Stimulated activated naive CD8-positive, alpha-beta T cell treated with anti-CD3 and anti-CD28 coated beads, Interleukin-15, amount 100 ng/mL, for 72 hours (primary cell): ENCODE data around the gene NYAP2.

ENCODE experiments used
- ATAC-seq: fragments of 150-1000 bp; cut with Tn5 transposase; 2 replicates; pipeline ENCODE4 v1.10.0; 2021; ENCODE audit warnings: mild to moderate bottlenecking, moderate library complexity
- DNase-seq, 2 donors: peaks; one replicate each; pipeline ENCODE4 v3.0.0; 2021 to 2022
- H3K27ac Mint-ChIP-seq, 2 donors: one replicate each; pipeline ENCODE4 v1.8.0; 2022; ENCODE audit warnings: mild to moderate bottlenecking in 2 of 2, mixed read lengths in 2 of 2, moderate library complexity in 2 of 2
- H3K27me3 Mint-ChIP-seq: one replicate; pipeline ENCODE4 v1.8.0; 2022; ENCODE audit warnings: mixed read lengths
- H3K4me1 Mint-ChIP-seq: one replicate; pipeline ENCODE4 v1.8.0; 2022; ENCODE audit warnings: mild to moderate bottlenecking, mixed read lengths
- H3K4me3 Mint-ChIP-seq, 2 donors: one replicate each; pipeline ENCODE4 v1.8.0; 2022; ENCODE audit warnings: mild to moderate bottlenecking in 2 of 2, mixed read lengths in 2 of 2, moderate library complexity in 1 of 2
- H3K9me3 Mint-ChIP-seq, 2 donors: one replicate each; pipeline ENCODE4 v1.8.0; 2022; ENCODE audit warnings: mixed read lengths in 2 of 2

NYAP2 gene

DNA sequence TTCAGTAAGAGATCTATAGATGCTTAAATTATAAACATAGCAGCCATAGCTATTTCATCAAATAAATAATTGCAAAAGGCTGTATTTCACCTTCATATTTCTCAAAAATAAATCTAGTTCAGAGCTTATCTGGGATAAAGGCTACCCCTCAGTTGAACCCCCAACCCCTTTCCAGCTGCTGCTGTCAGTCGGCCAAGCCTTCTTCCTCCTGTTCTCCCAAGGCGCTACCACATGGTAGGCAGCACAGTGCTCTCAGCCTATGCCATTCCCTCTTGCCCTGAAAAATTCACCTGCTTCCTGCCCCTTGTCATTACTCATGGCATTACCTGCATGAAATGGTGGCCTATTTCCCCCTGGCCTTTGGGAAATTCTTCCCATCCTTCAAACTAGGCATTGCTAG is 136.5 kb downstream of the NYAP2 start:
- no peak overlapping the region for H3K27ac Mint-ChIP-seq

DNA sequence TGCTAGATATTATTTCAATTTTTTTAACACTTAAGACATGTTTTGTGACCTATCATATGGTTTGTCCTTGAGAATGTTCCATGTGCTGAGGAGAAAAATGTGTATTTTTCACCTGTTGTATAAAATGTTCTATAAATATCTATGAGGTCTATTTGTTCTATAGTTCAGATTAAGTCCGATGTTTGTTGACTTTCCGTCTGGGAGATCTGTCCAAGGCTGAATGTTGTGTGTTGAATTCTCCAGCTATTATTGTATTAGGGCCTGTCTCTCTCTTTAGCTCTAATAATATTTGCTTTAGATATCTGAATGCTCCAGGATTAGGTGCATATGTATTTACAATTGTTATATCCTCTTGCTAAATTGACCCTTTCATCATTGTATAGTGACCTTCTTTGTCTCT is 144.1 kb downstream of the NYAP2 start:
- H3K27ac Mint-ChIP-seq, result no peak overlapping the region
- H3K27me3 Mint-ChIP-seq, result peaks cover 29% of the 10 kb centered on the region
- no peak for ATAC-seq
- peaks cover 0 to 9% of the 10 kb centered on the region in 2 donors for H3K9me3 Mint-ChIP-seq
- no peak overlapping the region for H3K4me3 Mint-ChIP-seq
- DNase-seq, result no peak
- no peaks in the 10 kb centered on the region for H3K4me1 Mint-ChIP-seq

More for the DNA sequence above, 136.5 kb downstream of the NYAP2 start:
- Mint-ChIP-seq H3K27me3 (no peaks in the 10 kb centered on the region), H3K9me3 (no peaks in the 10 kb centered on the region), H3K4me1 (no peaks in the 10 kb centered on the region), H3K4me3 (no peak overlapping the region)
- no peak for ATAC-seq
- DNase-seq, result no peak

DNA sequence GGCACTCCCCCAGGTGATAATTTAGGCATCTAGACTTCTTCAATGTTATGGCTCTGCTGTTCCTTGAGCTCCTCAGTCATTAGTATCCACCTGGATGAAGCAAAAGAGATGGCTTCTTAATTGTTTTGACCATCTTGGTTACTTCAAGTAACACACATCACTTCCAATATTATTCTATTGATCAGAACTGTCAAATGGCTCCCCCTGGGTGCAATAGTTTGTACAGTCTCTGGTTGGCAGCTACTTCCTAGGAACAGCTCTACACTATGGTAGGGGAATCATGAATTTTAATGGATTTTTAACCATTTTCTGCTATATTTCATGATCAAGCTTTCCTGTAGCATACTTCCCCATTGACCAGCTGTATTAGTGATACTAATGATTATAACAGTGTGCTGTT is 157.0 kb downstream of the NYAP2 start:
- Mint-ChIP-seq H3K4me3 (no peak overlapping the region), H3K27me3 (peaks cover 30% of the 10 kb centered on the region), H3K9me3 (no peaks in the 10 kb centered on the region), H3K4me1 (no peaks in the 10 kb centered on the region), H3K27ac (no peak overlapping the region)
- no peak for ATAC-seq
- DNase-seq, result no peak

DNA sequence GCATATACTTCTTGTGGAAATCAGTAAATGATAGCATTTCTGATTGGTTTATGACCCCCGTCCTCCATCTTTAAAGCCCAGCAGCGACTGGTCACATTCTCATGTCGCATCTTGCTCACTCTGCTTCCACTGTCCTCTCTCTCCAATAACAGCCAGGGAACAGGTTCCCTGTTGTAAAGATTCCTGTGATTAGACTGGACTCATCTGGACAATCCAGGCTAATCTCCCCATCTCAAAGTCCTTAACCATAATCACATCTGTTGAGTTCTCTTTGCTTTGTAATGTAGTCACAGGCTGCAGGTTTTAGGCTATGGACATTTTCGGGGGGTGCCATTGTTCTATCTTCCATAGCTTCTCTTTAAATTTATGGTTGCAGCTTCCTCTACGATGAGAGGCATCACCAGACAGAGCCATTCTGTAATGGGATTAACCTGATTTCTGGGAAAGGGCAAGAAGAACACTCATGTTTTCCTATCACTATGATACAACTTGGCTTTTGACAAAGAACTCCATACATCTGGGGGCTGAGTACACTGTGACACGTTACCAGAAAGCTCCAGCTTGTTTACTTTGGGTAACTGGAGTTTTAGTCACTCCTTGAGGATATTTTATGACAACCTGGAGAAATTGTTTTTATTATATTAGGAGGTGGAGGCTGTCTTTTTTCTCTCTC is 159.0 kb downstream of the NYAP2 start:
- no peak for DNase-seq
- H3K9me3 Mint-ChIP-seq, result no peaks in the 10 kb centered on the region
- no peak overlapping the region for H3K4me3 Mint-ChIP-seq
- H3K4me1 Mint-ChIP-seq, result no peaks in the 10 kb centered on the region
- no peak overlapping the region for H3K27ac Mint-ChIP-seq
- peaks cover 46% of the 10 kb centered on the region for H3K27me3 Mint-ChIP-seq
- no peak for ATAC-seq

DNA sequence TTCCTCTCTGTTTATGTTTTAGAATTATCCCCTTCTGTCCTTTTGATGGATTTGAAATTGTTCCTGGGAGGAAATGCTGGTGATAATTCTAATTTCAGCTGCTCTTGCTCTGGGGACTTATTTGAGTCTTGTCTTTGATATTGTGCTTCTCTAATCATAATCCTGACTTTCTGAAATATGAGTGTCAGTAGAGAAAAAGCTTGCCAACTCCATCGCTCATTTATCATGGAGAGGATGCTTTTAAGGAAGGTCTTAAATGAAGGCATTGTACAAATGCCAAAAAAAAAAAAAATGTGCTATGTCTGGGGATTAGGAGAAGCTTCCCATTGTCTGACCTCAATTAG is 159.5 kb downstream of the NYAP2 start:
- Mint-ChIP-seq H3K27ac (no peak overlapping the region), H3K9me3 (no peaks in the 10 kb centered on the region), H3K4me3 (no peak overlapping the region), H3K4me1 (no peaks in the 10 kb centered on the region), H3K27me3 (peaks cover 46% of the 10 kb centered on the region)
- DNase-seq (no peak), ATAC-seq (no peak)

DNA sequence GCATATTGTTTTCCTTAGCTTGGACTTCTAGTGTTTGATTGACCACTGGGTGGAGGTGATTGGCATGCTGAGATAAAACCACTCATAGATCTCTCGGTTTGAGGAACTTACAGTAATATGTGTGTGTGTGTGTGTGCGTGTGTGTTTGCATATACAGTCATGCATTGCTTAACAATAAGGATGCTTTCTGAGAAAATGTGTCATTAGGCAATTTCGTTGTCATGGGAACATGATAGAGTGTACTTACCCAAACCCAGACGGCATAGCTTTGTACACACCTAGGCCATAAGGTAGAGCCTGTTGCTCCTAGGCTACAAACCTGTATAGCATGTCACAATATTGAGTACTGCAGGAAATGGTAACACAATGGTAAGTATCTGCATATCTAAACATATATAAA is 167.3 kb downstream of the NYAP2 start:
- no peaks in the 10 kb centered on the region for H3K4me1 Mint-ChIP-seq
- ATAC-seq (no peak), DNase-seq (no peak)
- H3K27me3 Mint-ChIP-seq, result peaks cover 23% of the 10 kb centered on the region
- H3K4me3 Mint-ChIP-seq, result no peak overlapping the region
- H3K9me3 Mint-ChIP-seq, result peaks cover 3 to 6% of the 10 kb centered on the region in 2 donors
- H3K27ac Mint-ChIP-seq, result no peak overlapping the region

DNA sequence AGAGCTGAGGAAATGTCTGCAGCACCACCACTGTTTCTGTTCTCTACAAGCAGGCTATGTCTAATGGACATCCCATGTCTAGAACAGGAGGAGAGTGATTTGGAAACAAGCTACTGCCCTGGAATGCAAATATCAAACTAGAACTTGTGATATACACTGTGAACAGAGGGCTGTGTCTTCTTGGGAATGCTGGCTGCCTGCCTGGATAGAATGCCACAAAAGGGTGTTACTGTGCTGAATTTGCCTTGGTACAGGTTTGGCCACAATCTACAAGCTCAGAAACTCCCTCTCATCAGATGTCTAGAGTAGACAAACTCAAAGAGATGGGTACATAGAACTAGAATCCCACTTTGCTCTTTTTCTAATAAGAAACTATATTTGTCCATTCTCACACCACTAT is 170.5 kb downstream of the NYAP2 start:
- Mint-ChIP-seq H3K4me1 (no peaks in the 10 kb centered on the region), H3K27me3 (peaks cover 19% of the 10 kb centered on the region), H3K9me3 (peaks cover 9 to 11% of the 10 kb centered on the region in 2 donors), H3K4me3 (no peak overlapping the region), H3K27ac (no peak overlapping the region)
- ATAC-seq (no peak), DNase-seq (no peak)

DNA sequence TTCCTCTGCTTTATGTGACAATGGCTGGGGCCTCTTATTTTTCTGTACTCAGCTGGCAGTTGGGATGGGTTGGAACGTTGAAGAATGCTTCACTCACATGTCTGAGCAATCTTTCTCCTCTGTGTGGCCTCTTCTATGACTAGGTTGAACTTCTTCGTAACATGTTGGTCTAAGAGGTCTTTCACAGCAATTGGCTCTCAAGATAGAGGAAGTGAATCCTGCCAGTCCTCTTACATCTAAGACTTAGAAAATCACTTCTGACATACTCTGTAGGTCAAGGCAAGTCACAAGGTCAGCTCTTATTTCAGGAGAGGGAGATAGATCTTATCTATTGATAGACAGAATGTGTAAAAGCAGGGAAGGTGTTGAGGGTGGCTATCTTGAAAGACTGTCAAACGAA is 174.1 kb downstream of the NYAP2 start:
- Mint-ChIP-seq H3K27me3 (peaks cover 26% of the 10 kb centered on the region), H3K27ac (no peak overlapping the region), H3K9me3 (peaks cover 9 to 11% of the 10 kb centered on the region in 2 donors), H3K4me3 (no peak overlapping the region), H3K4me1 (no peaks in the 10 kb centered on the region)
- DNase-seq (no peak), ATAC-seq (no peak)

DNA sequence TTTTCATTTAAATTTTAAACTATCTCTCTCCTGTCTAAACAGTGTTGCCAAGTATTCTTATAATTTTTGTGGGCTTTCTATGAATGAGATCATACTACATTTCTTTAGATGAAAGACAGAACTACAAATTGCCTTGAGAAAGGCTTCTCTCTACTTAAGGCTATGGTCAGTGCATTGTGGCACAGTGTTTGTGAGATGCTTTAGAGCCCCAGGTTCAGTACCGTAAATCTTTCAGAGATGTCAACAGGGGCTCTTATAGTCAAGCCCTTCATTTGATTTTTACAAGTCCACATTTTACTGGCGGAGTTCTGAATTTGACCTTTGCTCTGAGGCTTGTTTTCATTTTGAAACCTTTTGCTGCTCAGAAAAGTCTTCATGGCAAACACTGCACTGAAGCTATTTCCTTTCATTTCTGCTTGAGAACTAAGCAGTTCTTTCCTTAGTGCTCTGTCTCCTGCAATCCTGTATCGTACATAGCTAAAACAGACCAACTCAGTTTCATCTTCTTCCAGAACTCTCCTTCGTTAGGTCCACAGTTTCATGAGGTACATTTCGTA is 175.2 kb downstream of the NYAP2 start:
- Mint-ChIP-seq H3K4me3 (no peak overlapping the region), H3K27ac (no peak overlapping the region), H3K4me1 (no peaks in the 10 kb centered on the region), H3K9me3 (peaks cover 9 to 11% of the 10 kb centered on the region in 2 donors), H3K27me3 (peaks cover 28% of the 10 kb centered on the region)
- no peak for DNase-seq
- no peak for ATAC-seq

DNA sequence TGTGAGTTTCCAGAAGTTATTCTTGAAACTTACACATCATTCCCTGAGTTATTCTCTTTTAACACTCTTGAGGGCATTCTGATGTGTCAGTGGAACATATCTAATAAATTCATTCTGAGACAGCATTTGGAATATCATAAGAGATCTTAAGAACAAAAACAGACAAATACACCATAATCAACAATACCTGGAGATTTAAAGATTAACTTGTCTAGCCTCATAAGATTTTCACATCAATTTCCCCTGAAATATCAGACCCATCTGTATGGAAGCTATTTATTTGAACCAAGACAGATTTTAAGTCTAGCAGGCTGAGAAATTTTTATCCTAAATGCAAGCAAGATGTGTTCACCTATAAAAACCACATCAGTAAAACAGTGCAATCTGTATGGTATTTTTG is 181.6 kb downstream of the NYAP2 start:
- H3K27ac Mint-ChIP-seq, result no peak overlapping the region
- H3K4me1 Mint-ChIP-seq, result no peaks in the 10 kb centered on the region
- no peak overlapping the region for H3K4me3 Mint-ChIP-seq
- peaks cover 17% of the 10 kb centered on the region for H3K27me3 Mint-ChIP-seq
- no peak for DNase-seq
- ATAC-seq, result no peak
- no peaks in the 10 kb centered on the region for H3K9me3 Mint-ChIP-seq

DNA sequence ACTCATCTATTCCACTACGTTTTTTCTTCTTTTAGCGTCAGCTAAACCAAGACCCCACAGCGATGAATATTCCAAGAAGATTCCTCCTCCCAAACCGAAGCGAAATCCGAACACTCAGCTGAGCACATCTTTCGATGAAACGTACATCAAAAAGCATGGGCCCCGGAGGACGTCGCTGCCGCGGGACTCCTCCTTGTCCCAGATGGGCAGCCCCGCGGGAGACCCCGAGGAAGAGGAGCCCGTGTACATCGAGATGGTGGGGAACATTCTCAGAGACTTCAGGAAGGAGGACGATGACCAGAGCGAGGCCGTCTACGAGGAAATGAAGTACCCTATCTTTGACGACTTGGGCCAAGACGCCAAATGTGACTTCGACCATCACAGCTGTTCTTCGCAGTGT is 182.4 kb downstream of the NYAP2 start:
- no peak overlapping the region for H3K4me3 Mint-ChIP-seq
- DNase-seq (no peak), ATAC-seq (no peak)
- H3K27me3 Mint-ChIP-seq, result peaks cover 20% of the 10 kb centered on the region
- no peaks in the 10 kb centered on the region for H3K4me1 Mint-ChIP-seq
- no peak overlapping the region for H3K27ac Mint-ChIP-seq
- H3K9me3 Mint-ChIP-seq, result no peaks in the 10 kb centered on the region

DNA sequence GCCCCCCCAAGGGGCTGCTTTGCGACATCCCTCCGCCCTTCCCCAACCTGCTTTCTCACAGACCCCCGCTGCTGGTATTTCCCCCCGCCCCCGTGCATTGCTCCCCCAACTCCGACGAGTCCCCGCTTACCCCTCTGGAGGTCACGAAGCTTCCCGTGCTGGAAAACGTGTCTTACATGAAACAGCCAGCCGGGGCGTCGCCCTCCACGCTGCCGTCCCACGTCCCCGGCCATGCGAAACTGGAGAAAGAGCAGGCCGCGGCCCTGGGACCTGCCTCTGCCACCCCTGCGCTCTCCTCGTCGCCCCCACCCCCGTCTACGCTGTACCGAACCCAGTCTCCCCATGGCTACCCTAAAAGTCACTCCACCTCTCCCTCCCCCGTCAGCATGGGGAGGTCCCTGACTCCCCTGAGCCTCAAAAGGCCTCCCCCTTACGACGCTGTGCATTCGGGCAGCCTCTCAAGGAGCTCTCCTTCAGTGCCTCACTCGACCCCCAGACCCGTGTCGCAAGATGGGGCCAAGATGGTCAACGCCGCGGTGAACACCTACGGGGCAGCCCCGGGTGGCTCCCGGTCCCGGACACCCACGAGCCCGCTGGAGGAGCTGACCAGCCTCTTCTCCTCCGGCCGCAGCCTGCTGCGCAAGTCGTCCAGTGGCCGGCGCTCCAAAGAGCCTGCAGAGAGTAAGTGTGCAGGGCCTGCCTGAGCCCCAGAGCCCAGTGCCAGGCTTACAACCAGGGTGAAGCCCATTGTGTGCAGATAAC is 183.0 kb downstream of the NYAP2 start:
- Mint-ChIP-seq H3K4me3 (no peak overlapping the region), H3K27ac (no peak overlapping the region), H3K27me3 (peaks cover 22% of the 10 kb centered on the region), H3K4me1 (no peaks in the 10 kb centered on the region), H3K9me3 (no peaks in the 10 kb centered on the region)
- DNase-seq (no peak), ATAC-seq (no peak)

DNA sequence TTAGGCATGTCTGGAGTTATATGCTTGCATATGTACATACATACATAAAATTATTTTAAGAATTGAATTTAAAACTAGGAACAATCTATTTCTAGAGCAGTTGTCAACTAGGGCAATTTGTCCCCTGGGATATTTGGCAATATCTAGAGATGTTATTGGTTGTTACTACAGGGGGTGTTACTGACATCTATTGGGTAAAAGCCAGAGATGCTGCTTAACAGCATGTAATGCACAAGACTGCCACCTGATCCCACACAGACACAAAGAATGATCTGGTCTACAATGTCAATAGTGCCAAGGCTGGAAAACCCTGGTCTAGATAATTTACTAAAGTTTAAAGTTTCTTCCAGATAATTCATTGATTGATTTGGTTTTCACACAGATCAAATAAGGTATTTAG is 185.3 kb downstream of the NYAP2 start:
- Mint-ChIP-seq H3K27ac (no peak overlapping the region), H3K27me3 (peaks cover 11% of the 10 kb centered on the region), H3K4me3 (no peak overlapping the region), H3K4me1 (no peaks in the 10 kb centered on the region), H3K9me3 (no peaks in the 10 kb centered on the region)
- DNase-seq (no peak), ATAC-seq (no peak)

DNA sequence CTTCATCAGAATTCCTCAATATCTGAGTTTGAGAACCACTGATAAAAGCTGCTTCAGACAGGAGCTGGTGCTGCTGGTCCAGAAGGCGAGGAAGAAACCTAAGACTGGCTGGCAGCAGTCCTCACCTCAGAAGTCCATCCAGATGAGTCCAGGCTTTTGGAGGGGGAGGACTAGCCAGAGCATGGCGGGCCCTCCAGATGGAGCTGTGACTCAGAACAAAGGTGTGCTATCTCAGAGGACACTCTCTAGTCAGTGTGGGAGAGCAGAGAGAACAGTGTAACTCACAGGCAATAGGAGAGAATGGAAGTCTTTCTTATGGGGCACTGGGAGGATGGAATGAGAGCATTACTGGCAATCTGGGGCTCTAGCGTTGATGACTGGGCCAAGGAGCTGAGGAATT is 191.4 kb downstream of the NYAP2 start:
- Mint-ChIP-seq H3K4me3 (no peak overlapping the region), H3K27me3 (peaks cover 5% of the 10 kb centered on the region), H3K27ac (no peak overlapping the region), H3K4me1 (no peaks in the 10 kb centered on the region), H3K9me3 (no peaks in the 10 kb centered on the region)
- DNase-seq (no peak), ATAC-seq (no peak)

DNA sequence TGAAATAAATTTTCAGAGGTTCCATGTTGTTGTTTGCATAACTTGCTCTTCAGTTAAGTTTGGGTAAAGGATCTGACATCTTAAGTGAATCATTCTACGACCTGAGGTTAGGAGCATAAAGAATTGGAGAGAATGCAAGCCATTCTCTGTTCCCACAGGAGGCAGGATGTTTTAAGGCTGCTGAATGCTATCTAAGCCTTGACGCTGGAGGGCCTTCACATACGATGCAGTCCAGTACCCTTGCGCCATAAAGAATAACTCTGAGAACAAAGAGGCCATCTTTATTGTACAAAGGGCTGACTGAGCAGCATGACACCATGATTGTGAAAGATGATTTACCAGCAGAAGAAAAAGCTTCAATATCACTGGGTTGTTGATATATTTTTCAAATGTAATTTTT is 198.4 kb downstream of the NYAP2 start:
- H3K9me3 Mint-ChIP-seq, result peaks cover 0 to 9% of the 10 kb centered on the region in 2 donors
- no peak overlapping the region for H3K4me3 Mint-ChIP-seq
- H3K27me3 Mint-ChIP-seq, result no peaks in the 10 kb centered on the region
- no peak for ATAC-seq
- H3K27ac Mint-ChIP-seq, result no peak overlapping the region
- no peak for DNase-seq
- no peaks in the 10 kb centered on the region for H3K4me1 Mint-ChIP-seq

DNA sequence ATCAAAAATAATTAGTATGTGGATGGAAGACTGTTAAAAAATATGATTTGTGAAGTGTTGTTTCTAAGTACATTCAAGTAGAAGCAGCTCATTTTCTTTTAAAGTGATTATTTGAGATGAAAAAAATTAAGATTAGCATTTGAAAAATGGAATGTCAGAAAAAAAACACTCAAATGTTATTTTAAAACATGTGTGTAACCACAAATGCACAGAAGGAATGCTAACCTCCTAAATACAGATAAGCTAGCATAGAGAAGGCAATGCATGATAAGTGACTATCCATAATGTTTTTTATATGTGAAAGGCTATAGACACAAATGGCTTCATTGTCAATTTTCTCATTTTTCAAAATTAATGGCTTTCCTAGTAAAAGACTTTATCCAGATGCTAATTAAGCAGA is 198.9 kb downstream of the NYAP2 start:
- H3K4me1 Mint-ChIP-seq, result no peaks in the 10 kb centered on the region
- no peak overlapping the region for H3K4me3 Mint-ChIP-seq
- H3K9me3 Mint-ChIP-seq, result peaks cover 0 to 9% of the 10 kb centered on the region in 2 donors
- DNase-seq, result no peak
- H3K27ac Mint-ChIP-seq, result no peak overlapping the region
- no peaks in the 10 kb centered on the region for H3K27me3 Mint-ChIP-seq
- ATAC-seq, result no peak
